NCI-H748 treated with DMSO at 0.1 percent for 48 hours (cell line): ENCODE data around the gene PDE4C.
A peak's percentile ranks its signal among the peaks of the same experiment; 100 is the strongest.

Experiments
- DNase-seq: peaks from one replicate; lab custom pipeline; 2025; lab: John Stamatoyannopoulos, UW

The PDE4C gene

DNA sequence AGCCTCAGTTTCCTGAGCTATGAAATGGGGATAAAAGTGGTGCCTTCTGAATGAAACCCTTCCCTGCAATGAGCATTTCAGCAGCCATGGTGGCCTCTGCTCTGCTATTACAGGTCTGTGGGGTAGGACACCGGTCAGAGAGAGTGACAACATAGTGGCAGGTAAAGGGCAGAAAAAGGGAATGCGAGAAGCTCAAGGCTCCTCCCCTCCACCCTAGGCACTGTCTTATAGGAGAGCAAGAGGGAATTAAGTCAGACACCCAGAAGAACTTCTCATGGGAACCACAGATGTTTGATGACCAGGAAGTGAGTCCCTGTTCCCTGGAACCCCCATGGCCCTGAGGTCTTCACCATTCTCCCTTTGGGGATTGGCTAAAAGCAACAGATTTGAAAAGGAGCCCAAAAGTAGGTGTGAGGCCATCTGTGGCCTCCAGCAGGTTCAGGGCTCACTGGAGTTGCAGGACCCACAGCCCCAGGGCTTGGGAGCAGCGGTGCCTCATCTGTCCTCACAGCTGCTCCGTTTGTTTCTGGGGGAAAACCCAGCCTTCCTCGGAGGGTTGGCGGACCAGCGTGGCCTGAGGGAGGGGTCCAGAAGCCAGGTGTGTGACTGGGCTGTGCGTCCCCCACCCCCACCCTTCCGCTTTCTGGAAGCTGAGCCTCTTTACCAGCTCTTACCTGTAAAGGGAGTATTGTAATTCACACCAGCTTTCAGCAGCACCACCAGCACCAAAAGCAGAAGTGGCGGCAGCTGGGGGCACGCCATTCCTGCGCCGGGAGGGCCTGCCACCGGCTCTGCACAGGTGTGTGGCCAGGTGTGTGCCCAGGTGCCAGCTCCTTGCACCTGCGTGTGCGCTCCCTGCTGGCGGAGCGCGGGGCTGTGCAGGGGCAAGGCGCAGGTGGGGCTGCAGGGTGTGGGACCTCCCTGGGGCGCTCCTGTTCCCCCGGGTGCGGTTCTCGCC is 28.6 kb upstream of the PDE4C start:
- peak; percentile 1 for DNase-seq

DNA sequence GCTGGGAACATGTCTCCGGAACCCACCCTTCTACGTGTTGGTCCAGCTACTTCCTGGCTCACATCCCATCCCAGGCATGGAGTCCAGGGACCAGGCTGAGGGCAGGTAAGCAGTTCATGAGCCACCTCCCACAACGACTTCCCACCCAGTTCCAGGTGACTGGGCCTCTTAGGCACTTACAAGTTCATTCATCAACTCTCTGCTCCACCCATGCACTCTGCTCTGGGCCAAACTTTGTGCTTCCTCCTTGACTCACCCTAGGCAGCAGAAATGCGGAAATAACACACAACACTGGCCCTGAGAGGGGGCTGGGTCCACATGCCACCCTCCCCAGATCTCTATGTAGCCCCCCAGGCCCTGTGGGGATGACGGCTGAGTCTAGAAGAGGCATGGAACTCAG is 27.5 kb upstream of the PDE4C start:
- DNase-seq = no peak

DNA sequence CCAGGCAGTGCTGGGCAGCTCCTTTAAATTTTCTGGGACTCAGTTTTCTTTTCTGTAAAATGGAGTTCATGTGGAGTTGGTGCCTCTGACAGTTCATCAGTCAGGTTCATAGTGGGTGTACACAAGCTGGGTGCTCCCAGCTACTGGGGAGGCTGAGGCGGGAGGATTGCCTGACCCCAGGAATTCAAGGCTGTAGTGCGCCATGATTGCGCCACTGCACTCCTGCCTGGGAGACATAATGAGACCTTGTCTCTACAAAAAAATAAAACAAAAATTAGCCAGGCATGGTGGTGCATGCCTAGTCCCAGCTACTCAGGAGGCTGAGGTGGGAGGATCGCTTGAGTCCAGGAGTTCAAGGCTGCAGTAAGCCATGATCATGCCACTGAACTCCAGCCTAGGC is 26.9 kb upstream of the PDE4C start:
- no peak for DNase-seq

DNA sequence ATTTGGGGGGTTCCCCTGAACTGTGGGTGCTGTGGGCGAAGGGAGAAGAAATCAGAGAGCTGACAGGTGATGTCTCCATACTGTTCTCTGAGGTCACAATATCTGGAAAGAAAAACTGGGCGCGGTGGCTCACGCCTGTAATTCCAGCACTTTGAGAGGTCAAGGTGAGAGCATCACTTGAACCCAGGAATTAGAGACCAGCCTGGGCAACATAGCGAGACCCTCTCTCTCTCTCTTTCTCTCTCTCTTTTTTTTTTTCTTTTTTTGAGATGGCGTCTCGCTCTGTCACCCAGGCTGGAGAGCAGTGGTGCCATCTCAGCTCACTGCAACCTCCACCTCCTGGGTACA is 26.1 kb upstream of the PDE4C start:
- DNase-seq = no peak

DNA sequence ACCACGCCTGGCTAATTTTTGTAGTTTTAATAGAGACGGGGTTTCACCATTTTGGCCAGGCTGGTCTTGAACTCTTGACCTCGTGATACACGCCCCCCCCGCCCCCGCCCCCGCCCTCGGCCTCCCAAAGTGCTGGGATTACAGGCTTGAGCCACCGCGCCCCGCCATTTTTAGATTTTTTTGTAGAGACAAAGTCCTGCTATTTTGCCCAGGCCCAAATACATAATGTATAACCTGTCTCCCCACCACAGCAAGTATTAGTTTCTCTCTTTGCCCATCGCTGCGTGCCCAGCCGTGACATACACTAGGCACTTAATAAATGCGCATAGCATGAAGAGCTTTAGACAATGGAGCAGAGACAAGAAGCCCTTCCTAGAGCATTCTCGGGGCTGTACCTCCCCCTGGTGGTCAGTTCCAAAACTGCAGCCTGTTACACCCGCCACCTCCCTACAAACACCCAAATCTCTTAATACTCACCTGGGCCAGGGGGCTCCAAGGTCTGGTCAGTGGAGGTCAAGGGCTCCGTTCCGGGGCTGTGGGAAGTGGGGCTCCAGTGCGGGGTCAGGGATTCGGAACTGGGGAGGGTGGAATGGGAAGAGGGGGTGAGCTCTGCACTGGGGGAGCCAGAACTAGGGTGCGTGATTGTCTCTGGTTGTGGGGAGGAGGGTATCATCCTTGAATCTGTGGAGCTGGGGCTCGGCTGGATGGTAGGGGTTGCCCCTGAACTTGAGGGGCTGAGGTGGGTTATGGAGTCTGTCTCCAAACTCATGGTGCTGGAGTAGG is 25.5 kb upstream of the PDE4C start:
- peak; percentile 36 for DNase-seq

DNA sequence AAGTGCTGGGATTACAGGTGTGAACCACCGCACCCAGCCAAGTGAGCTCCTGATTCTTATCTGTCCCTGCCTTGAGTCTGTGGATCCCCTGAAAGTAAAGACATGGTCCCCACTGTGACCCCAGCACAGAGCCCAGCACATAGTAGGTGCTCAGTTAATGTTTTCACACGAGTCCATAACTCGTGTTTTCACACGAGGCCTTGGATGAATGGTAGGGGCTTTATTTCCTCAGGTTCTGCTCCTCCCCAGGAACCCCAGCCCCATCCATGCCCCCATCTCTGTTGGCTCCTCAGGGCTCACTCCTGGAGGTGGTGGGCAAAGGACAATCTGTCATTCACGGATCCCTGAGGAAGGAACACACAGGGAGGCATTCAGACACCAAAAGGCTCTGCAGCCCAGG is 23.6 kb upstream of the PDE4C start:
- DNase-seq = no peak

DNA sequence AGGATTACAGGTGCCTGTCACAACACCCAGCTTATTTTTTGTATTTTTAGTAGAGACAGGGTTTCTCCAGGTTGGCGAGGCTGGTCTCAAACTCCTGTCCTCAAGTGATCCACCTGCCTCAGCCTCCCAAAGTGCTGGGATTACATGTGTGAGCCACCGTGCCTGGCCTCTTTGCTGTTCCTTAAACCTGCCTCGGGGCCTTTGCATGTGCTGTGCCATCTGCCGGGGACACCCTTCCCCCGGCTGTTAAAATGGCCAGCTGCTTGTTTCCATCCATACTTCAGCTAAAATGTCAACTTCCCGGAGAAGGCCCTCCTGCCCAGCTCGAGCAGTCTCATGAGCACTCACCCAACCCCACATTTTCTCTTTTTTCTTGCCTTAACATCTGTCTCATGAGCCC is 19.1 kb upstream of the PDE4C start:
- DNase-seq = no peak

DNA sequence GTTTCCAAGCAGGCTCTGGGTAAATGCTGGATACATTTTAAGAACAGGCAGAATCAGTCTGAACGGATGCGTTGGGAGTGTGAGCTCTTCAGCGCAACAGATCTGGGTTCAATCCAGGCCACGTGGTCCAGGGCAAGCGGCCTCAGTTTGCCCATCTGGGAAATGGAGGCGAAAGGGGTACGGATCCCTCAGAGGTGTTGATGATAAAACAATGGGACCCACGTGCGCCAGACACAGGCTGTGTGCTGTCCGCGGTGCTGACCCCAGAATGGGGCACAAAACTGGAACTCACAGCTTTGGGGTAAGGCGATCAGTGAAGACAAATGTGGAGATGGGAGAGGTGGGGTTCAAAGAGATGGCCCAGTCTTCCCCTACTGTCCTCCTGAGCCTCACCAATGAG is 13.1 kb upstream of the PDE4C start:
- no peak for DNase-seq

DNA sequence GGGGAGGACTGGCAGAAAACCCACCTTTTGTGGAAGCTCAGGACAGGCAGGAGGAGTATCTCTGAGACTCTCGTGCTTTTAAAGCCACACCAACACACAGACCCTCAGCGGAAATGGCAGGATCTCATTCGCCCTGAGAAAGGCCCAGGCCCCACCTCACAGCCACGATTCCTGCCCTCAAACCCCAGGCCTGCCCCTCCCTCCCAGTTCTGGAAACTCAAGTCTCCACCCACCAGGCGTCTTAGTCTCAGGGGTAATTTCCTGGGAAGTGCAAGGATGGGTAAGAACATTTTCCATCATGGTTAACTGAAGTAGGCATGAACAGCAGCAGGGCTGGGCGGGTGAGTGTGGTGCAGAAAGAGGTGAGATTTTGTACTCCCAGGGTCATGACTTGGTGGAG is 8.0 kb upstream of the PDE4C start:
- DNase-seq = no peak

DNA sequence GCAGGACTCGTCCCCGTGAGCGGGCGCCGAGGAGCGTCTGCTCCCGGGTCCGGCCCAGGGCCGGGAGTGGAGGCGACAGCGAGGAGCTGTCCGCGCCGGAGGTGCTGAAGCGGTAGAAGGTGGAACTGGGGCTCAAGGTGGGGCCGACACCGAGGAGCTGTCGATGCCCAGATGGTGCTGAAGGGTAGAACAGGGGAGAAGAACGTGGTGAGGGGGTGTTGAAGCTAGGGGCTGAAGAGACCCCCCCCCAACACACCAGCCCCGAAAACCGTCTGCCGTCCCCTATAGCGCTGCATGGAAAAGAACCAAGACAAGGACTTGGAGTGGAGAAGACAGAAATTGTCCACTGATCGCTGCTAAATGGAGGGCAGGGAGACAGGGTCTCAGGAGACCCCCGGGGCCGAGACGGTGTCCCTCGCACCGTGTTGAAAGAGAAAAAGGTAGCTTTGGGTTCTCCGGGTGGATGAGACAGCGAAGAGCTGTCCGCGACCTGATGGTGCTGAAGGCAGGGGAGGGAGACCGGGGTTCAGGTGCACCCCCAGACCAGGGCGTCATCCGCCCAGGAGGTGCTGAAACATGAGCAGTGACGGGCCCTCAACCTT is 7.1 kb upstream of the PDE4C start:
- no peak for DNase-seq

DNA sequence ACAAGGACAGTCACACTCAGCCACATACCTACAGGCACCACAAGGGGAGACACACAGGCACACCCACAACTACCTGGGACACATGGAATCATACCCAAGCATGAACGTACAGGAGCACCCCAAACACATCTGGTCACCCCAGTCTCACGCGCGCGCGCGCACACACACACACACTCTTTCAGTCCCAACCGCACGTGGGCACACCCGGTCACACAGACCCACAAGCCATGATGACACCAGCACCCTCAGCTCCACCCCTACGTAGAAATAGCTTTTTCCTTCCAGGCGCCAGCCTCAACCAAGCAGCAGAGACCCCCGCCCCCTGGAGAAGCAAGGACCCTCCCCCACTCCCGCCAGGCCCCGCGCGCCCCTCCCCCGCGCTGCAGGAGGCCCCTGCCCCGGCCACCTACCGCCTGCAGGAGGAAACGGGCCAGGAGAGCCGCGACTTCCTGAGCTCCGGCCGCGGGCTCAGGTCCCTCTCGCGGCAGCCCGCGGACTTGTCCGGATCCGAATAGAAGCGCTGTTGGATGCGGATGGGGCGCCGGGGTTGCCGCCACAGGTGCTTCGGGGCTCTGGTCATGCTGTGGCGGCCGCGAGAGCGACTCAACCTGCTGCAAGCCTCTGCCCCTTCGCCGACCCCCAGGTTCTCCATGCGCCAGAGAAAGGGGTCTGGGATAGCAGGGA is 6.4 kb upstream of the PDE4C start:
- no peak for DNase-seq

DNA sequence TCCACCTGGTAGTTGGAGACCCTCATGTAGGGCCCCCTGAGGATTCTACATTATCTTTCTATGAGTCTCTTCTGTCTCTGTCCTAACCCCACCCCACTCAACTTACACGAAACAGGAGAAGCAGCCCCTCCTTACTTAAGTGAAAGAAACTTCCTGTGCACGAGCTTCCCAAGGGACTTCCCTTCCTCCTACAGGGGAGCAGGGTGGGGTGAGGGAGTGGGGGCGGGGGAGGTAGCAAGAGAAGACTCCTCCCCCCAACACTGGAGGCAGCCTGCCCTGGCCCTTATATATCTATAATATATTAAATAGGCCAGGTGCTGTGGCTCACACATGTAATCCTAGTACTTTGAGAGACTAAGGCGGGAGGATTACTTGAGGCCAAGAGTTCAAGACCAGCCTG is 5.5 kb upstream of the PDE4C start:
- DNase-seq = no peak

DNA sequence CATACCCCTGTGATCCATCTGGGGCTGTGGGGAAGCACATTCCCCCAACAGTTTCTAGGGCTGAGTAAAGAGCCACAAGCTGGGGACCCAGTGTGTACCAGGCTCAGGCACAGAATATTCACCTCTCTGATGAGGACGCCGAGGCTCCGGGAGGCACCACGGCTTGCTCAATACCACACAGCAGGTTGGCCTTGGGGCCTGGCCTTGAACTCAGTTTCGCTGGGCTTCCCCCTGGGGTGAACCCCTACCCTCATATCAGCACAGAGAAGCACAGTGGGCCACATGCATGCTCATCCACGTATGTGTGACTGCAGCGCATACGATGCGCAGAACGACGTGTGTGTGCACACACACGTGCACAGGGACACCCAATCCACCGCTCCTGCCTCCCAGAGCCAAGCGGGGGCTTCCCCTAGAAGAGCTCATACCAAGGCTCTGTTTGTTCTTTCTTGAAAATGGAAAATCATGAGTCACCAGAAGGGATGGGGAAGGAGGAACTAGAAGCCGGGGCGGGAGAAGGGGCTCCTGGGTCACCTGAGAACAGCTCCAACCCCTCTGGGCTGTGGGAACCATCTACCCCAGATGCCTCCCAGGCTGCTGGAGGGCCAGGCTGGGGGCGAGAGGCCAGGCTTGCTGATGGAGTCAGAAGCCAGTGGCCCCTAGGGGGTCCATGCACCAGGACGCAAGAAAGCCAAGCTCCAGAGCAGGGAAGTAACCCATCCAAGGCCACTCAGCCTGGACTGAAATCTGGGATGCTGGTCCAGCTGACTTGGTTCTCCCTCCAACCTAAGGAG is 4.9 kb upstream of the PDE4C start:
- no peak for DNase-seq

DNA sequence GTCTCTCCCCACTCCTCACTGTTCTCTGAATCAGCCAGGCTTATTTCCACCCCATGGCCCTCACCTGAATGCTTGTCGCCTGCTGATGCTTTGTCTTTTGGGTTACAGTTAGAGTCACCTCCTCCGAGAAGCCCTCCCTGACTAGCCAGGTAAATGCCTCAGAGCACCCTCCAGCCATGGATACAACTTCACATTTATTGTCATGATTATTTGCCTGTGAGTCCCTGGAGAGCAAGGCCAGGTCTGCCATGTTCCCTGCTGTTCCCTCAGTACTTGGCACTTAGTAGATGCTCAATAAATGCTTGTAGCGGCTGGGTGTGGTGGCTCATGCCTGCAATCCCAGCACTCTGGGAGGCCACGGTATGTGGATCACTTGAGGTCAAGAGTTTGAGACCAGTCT is 3.7 kb upstream of the PDE4C start:
- DNase-seq = no peak

DNA sequence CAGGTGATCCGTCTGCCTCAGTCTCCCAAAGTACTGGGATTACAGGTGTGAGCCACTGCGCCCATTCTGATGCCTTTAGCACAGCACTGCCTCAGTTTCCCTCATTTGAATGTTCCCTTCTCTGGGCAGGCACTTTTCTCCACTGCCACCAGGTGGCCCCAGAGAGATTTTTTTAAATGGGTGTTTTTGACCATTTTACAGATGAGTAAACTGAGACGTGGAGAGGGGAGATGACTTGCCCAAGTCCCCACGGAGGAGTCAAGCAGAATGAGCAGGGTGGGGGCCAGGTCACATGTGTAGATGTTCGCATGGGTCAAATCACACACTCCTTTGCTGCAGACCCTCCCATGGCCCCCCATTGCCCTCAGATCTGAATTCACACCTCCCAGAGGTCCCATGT is 3.2 kb upstream of the PDE4C start:
- no peak for DNase-seq

DNA sequence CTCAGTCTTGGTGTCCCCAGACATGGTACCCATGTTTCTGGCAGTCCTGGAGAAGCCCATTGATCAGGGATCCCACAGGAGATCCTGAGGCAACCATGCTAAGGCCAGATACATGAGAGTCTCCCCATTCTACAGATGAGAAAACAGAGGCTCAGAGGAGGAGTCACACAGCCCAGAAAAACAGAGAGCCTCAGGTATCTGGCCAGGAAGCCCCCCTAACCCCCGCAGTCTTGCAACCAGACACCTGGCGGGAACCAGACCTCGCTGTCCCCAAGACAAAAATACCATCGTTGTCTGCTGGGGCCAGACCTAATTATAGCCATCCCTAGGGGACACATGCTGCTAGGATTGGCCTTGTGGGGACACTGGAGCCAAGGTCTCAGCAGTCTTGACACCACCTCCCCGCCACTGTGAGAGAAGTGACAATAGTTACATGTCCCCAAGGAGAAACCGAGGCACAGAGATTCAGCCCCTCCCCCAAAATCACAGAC is 1.6 kb upstream of the PDE4C start:
- DNase-seq = no peak

DNA sequence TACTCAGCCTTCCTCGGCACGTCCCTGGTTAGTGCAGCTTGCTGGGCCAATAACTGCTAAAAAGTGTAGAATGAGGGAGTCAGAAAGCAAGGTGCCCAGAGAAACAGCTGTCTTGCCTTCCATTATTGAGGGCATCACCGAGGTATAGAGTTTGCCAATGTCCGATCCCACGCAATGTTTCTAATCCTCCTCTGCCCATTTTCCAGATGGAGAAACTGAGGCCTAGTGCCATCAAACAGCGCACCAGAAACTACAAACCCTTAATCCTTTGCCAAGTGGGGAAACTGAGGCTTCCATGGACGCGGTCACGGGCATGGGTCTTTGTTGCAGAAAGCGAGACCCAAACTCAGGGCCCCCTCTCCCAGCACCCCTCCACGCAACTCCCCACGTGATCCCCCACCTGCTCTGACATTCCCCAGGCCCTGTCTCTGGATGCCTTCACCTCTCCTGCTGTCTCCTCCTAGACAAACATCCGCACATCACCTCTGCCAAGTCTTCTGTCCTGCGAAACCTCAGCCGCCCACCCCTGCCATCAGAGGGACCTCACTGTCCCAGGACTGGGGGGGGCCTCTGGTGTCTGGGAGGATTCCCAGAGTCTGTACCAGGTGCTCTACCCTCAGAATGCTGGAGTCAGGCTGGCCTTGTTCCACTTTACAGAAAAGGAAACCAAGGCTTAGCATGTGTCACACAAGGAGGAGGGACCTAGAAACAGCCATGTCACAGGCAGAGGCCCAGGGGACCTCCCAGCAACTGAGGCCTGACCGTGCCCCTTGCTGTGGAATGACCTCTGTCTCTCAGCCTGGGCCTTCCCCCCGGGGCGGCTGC is 930 bp upstream of the PDE4C start:
- no peak for DNase-seq

DNA sequence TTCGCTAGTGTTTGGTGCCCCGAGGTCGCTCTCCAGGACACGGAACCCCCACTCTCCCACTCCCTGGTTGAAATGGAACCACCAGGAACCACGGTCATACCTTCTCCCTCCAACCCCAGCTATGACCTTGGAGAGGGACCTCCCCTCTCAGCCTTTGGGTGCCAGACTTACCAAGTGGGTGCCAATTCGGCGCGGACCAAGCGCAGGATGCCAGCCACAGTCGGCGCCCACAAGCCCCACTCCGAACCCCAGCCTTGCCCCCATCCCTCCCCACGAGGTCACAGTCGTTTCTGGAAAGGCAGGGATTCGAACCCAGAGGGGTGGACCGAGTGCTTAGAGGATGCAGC is 910 bp downstream of the PDE4C start:
- no peak for DNase-seq

DNA sequence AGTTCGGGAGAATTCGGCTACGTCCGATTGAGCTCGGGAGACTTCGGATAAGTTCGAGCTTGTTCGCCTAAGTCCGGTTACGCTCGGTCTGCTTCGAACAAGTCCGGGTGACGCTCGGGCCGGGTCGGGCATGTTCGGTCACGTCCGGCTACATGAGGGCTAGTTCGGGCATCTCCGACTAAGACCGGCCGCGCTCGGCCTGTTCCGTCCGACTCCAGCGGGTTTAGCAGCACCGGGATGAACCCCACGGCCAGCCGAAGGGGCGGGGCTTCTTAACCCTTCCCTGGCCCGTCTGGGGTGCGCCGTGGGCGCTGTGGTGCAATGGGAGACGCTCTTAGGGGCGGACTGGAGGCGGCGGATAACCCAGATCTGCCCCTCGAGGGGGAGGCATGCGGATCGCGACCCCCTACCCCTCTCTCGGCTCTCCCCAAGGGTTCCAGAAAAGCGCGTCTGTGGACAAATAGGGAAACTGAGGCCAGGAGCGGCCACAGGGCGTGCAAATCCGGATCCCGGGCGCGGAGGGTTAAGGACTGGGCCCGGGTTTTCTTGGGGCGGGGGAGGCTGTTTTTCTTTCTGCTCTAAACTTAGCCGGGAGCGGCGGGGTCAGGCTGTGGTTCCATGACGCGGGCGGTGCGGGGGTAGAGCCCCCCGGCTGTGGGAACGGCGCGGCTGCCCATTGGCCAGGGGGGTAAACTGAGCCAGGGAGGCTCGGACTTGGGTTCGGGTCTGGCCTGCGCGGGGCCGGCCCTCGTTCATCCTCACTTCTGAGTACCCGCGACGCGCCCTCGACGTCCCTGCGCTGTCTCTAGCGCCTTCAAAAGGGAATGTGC is 1.5 kb downstream of the PDE4C start:
- DNase-seq = peak; percentile 68
